Transverse colon (tissue), 3 donors: ENCODE measurements around the gene IMMP2L.

Experiments
- EP300 ChIP-seq: sonication (generic); formaldehyde crosslinking; IDR thresholded peaks from one replicate; pipeline ENCODE4 v1.6.1; 2017; ENCODE audit warnings: antibody characterized with exemption, low read depth
- POLR2A ChIP-seq: fragments of 450-650 bp; IDR thresholded peaks from one replicate; pipeline ENCODE4 v1.6.1; 2016; ENCODE audit warnings: antibody characterized with exemption, mild to moderate bottlenecking, moderate library complexity
- TF ChIP-seq, protein P1 (sequence below), 5 experiments: fragments of 200-600 bp in 3 of 5; fragments of 450-650 bp in 2 of 5; sonication (generic) in 3 of 5; IDR thresholded peaks; 1 replicate in 2 of 5; 2 replicates in 3 of 5; pipeline ENCODE4 v1.5.1; 2016 to 2017; ENCODE audit warnings: antibody characterized with exemption in 5 of 5, inconsistent platforms in 3 of 5, mild to moderate bottlenecking in 2 of 5, moderate library complexity in 1 of 5

DNA sequence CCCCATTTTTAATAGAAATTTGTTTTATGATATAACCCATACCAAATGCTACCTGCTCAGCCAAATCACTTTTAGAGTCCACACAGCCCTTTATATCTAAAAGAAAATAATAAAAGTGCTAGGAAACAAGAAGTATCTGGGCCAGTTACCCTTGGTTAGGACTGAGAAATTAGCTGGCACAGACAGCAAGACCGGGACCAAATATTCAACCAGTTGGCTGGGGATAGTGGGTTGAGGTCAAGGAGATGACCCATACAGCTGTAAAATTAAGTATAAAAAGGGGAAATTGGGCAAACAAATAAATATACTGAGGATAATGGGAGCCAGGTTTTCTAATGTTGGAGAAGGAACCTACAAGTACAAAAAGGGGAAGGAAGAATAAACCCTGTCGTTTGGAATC lies 174.3 kb downstream of the IMMP2L start:
- TF ChIP-seq, protein P1, sequence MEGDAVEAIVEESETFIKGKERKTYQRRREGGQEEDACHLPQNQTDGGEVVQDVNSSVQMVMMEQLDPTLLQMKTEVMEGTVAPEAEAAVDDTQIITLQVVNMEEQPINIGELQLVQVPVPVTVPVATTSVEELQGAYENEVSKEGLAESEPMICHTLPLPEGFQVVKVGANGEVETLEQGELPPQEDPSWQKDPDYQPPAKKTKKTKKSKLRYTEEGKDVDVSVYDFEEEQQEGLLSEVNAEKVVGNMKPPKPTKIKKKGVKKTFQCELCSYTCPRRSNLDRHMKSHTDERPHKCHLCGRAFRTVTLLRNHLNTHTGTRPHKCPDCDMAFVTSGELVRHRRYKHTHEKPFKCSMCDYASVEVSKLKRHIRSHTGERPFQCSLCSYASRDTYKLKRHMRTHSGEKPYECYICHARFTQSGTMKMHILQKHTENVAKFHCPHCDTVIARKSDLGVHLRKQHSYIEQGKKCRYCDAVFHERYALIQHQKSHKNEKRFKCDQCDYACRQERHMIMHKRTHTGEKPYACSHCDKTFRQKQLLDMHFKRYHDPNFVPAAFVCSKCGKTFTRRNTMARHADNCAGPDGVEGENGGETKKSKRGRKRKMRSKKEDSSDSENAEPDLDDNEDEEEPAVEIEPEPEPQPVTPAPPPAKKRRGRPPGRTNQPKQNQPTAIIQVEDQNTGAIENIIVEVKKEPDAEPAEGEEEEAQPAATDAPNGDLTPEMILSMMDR (IDR thresholded peaks at IDR 0.05): no peak
- TF ChIP-seq POLR2A (no peak), EP300 (no peak)
